WI38 (cell line): ENCODE data around the gene IMPG2.

Experiments used
- H3K4me3 ChIP-seq: 2 replicates; pipeline ENCODE4 v1.5.1; 2011; ENCODE audit warnings: low read depth, mild to moderate bottlenecking, control low read depth, low read length
- TF ChIP-seq, protein P1 (sequence below): IDR thresholded peaks from 2 replicates; pipeline ENCODE4 v1.5.1; 2012; ENCODE audit warnings: low read depth, mild to moderate bottlenecking, control low read depth, low read length

Gene IMPG2

DNA sequence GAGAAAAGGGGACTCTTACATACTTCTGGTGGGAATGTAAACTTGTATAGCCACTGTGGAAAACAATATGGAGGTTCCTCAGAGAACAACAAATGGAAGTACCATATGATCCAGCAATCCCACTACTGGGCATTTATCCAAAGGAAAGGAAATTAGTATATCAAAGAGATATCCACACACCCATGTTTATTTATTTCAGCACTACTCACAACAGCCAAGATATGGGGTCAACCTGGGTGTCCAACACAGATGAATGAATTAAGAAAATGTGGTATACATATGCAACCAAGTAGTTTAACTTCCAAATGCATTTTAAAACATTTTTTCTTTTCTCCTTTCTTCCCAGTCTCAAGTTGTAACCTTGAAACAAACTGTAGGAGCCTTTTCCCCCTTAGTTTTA is 54.3 kb downstream of the IMPG2 start:
- no peak overlapping the region for H3K4me3 ChIP-seq
- TF ChIP-seq, protein P1, sequence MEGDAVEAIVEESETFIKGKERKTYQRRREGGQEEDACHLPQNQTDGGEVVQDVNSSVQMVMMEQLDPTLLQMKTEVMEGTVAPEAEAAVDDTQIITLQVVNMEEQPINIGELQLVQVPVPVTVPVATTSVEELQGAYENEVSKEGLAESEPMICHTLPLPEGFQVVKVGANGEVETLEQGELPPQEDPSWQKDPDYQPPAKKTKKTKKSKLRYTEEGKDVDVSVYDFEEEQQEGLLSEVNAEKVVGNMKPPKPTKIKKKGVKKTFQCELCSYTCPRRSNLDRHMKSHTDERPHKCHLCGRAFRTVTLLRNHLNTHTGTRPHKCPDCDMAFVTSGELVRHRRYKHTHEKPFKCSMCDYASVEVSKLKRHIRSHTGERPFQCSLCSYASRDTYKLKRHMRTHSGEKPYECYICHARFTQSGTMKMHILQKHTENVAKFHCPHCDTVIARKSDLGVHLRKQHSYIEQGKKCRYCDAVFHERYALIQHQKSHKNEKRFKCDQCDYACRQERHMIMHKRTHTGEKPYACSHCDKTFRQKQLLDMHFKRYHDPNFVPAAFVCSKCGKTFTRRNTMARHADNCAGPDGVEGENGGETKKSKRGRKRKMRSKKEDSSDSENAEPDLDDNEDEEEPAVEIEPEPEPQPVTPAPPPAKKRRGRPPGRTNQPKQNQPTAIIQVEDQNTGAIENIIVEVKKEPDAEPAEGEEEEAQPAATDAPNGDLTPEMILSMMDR: no peak

DNA sequence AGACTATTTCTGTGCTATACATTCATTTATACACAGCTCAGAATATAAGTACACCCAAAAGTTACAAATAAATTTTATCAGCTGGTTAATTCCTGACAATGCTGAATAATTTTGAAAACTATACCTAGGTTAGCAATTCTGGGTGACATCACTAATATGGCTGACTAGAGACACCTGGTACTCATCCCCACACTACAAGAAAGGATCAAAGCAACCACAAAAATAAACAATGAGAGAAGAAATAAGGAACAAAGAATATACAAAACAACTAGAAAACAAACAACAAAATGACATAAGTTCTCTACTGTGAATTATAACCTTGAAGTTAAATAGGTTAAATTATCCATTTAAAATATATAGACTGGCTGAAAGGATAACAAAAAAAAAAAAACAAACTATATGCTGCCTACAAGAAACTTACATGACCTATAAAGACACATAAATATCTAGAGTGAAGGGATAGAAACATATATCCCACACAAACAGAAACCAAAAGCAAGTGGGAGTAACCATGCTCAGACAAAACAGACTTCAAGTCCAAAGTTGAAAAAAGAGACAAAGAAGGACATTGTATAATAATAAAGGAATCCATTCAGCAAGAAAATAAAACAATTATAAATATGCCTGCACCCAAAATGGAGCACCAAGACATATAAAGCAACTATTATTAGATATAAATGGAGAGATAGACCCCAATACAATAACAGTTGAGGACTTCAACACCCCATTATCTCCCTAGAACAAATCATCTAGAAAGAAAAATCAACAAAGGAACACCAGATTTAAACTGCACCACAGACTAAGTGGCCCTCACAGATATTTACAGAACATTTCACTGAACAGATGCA is 57.8 kb downstream of the IMPG2 start:
- no peak overlapping the region for H3K4me3 ChIP-seq
- TF ChIP-seq, protein P1: no peak

DNA sequence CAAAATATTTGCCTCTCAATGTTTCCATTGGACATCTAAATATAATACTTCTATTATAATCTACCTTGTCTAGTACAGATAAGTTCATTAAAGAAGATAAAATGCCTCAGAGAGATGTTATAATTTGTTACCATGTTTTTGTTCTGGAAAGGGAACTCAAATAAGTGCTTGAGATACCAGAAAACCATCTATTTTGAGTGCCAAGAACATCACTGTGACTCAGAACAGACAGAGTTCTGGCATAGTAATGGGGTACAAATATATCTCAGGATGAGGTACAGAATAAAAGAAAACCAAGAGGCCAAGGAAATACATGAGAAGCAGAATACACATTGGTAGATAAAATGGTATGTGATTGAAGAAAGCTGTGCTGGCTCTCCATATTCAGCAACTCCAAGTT is 58.9 kb downstream of the IMPG2 start:
- H3K4me3 ChIP-seq: no peak overlapping the region
- TF ChIP-seq, protein P1: no peak

DNA sequence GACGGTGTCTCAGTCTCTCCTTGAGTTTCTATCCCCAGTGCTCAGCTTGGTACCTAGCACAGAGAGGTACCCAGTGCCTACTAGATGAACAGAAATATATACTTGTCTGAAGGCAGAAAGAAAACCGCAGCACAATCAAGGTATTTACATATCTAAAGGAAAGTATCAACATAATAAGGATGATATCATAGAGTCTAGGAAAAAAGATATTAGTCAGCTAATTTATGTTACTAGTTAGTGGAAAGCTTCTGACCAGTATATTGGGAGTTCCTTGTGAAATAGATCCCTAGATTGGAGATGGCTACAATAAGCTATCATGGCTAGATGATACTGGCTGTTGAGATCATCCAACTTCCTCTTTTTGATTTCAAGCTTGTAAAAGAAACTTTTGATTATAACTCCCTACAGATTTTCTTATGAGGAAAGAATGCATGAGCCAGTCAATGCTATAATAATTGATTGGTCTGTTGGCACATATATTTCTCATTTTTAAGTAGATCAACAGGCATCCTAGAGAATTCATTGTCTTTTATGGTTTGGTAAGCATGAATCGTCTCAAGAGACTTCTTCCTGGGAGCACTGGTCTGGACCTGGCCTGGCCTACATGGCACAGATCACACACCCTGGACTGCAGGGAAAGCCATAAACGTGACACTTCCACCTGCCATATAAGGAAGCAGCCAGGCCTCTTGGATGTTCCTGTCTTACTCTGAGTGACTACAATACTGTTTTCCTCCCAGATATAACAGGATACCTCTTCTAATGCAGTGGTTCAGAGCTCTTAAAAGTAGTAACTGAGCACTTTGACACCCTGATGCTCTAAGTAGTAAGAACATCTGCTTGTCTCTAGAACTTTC is 60.7 kb downstream of the IMPG2 start:
- H3K4me3 ChIP-seq: no peak overlapping the region
- TF ChIP-seq, protein P1: no peak

DNA sequence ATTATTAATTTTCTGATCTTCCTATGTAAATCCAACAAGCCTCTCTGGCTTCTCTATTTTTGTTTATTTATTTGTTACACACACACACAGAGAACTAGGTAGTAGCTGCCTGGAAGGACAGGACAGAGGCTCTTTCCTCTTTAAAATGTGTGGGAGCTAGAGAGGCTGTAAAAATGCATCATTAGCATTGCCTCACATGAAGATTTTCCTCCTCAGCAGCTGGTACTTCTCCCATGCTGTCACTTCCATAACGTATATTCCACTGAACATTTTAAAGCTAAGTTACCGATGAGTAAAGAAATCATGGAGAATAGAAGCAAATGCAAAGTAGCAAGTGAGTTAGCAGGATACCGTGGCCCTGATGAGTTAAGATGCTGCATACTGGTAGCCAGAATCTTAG is 63.9 kb downstream of the IMPG2 start:
- TF ChIP-seq, protein P1: no peak
- H3K4me3 ChIP-seq: no peak overlapping the region

DNA sequence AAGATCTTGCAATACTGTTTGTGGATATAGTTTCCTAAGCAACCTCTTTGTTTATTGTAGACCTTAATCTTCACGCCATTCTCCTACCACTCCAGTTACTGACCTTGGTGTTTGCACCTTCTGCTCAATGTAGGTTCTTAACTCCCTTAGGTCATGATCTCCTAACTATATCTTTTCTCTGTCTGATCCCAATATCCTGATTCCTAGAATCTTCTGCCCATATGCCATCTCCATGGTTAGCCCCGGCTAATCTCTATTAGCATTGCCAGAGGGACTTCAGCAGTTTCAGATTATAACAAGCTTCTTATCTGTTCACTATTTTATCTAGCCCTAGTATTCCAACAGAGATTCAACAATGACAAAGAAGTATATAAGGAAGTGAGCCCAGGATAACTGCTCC is 64.9 kb downstream of the IMPG2 start:
- no peak overlapping the region for H3K4me3 ChIP-seq
- TF ChIP-seq, protein P1: no peak

DNA sequence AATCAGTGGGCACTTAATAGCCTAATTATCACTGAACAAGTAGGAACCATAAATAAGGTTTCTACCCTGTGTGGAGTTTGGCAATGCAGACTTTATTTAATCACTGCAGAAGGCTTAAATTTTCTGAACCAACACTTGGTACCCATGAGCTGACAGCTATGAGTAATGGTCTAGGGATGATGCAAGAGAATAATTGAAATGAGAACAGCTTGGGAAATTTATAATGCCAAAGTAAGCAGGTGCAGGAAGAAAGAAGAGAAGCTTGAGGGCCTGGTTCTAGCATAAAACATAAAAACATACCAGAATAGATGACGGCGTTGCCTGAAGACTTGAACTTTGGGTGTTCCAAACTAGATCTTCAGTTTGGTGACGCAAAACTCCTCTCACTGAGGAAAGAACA is 67.0 kb downstream of the IMPG2 start:
- TF ChIP-seq, protein P1: no peak
- no peak overlapping the region for H3K4me3 ChIP-seq
